ENCODE measurements around the gene STRN3. TPM values are rescaled to one million over a fixed set of nuclear protein-coding genes. Genes with fewer than 3 reads are reported as not detected.

STRN3 gene
- total and polyA plus RNA-seq, 10 donors = 7.6 to 50.1 (median 34.3) TPM

DNA sequence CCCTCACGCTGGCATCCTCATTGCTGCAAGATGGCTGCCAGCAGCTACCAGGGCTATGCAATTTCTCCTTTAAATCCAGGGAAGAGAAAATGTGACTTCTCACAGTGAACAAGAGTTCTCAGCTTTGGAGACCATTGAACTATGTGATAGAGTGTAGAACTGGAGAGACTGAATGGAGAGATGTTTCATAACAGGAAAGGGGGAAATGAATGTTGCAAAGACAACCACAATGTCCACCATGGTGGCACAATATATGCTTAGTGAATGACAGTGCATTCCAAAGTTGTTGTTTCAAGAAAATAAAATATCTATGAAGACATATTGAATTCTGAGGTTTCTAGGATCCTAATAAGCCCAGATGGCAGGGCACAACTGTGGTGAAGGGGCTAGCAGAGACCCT, 165.0 kb downstream of the STRN3 start:
- DNase-seq = no peak
- no peaks in the 10 kb centered on the region for H3K27me3 ChIP-seq (replicated peaks in 1 of 7)
- no peak overlapping the region for H3K4me3 ChIP-seq
- TF ChIP-seq POLR2A (IDR thresholded peaks at IDR 0.05) = no peak
- TF ChIP-seq, protein P1, sequence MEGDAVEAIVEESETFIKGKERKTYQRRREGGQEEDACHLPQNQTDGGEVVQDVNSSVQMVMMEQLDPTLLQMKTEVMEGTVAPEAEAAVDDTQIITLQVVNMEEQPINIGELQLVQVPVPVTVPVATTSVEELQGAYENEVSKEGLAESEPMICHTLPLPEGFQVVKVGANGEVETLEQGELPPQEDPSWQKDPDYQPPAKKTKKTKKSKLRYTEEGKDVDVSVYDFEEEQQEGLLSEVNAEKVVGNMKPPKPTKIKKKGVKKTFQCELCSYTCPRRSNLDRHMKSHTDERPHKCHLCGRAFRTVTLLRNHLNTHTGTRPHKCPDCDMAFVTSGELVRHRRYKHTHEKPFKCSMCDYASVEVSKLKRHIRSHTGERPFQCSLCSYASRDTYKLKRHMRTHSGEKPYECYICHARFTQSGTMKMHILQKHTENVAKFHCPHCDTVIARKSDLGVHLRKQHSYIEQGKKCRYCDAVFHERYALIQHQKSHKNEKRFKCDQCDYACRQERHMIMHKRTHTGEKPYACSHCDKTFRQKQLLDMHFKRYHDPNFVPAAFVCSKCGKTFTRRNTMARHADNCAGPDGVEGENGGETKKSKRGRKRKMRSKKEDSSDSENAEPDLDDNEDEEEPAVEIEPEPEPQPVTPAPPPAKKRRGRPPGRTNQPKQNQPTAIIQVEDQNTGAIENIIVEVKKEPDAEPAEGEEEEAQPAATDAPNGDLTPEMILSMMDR (IDR thresholded peaks at IDR 0.05 in 8 of 11, conservative IDR thresholded peaks at IDR 0.05 in 3 of 11) = no peak
- intact Hi-C loops (cut with DNase I; ENCODE audit: low total_unique reads) = no loop called here
- peaks cover 0 to 7% (median 2%) of the 10 kb centered on the region in 6 donors for H3K4me1 ChIP-seq
- 58 to 80% (median 68%) methylated on average over 1 of the region's 1 CpG for WGBS, 5 donors
- peak overlapping the region in 3 of 8 donors; percentile 7 to 43 (median 12) for H3K27ac ChIP-seq
- H3K9me3 ChIP-seq = no peaks in the 10 kb centered on the region
- H3K36me3 ChIP-seq = no peaks in the 10 kb centered on the region

DNA sequence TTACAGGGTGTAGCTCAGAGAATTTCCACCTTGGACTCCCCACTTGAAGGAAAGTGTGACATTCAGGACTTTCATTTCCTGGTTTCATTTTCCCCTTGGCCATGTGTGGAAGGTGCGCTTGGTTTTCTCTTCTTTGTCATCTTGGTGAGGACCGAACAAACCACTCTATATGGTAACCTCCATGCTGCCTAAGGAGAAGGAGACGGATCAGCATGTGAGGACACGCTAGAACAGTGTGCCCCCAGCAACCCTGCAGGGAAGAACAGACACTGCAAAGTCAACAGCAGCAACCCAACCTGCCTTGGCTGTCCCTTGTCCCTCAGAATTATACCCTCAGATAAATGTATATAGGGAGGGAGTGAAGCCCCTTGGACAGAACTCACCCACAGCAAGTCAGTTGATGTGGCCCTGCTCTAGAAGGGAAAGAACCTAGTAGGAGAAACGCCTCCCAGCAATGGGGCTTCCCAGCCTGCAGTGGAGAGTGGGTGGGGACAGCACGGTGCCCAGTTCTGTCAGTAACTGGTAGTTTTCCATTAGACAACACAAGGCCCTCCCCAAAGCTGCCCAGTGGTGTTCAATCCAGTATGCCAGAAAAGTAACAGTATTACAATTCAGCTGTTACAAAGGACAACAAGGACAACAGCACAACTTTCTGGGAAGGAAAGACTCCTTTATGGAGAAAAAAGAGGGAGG, 170.7 kb downstream of the STRN3 start:
- TF ChIP-seq POLR2A (IDR thresholded peaks at IDR 0.05) = no peak
- TF ChIP-seq, protein P1 (IDR thresholded peaks at IDR 0.05 in 8 of 11, conservative IDR thresholded peaks at IDR 0.05 in 3 of 11) = no peak
- TF ChIP-seq POLR2AphosphoS5 (IDR thresholded peaks at IDR 0.05) = no peak
- 71 to 83% (median 82%) methylated on average over 6 of the region's 6 CpGs for WGBS, 5 donors

GRCh38 chr14:30854492-30854891, 171.7 kb downstream of the STRN3 start:
- DNase-seq = no peak
- Histone ChIP-seq H3K4me3 (no peak overlapping the region), H3K27me3 (replicated peaks in 1 of 7) (peaks cover 0 to 2% (median 0%) of the 10 kb centered on the region in 7 donors), H3K36me3 (no peaks in the 10 kb centered on the region), H3K27ac (no peak overlapping the region), H3K4me1 (no peaks in the 10 kb centered on the region), H3K9me3 (no peaks in the 10 kb centered on the region)
- intact Hi-C loops (cut with DNase I; ENCODE audit: low total_unique reads) = no loop called here
- TF ChIP-seq POLR2AphosphoS5 (IDR thresholded peaks at IDR 0.05) = no peak
- no peak for TF ChIP-seq POLR2A (IDR thresholded peaks at IDR 0.05)
- TF ChIP-seq, protein P1 (IDR thresholded peaks at IDR 0.05 in 8 of 11, conservative IDR thresholded peaks at IDR 0.05 in 3 of 11) = no peak

More for the DNA sequence above, 170.7 kb downstream of the STRN3 start:
- Histone ChIP-seq H3K36me3 (no peaks in the 10 kb centered on the region), H3K9me3 (no peaks in the 10 kb centered on the region), H3K4me1 (no peaks in the 10 kb centered on the region), H3K27ac (no peak overlapping the region), H3K27me3 (replicated peaks in 1 of 7) (no peaks in the 10 kb centered on the region), H3K4me3 (no peak overlapping the region)
- no peak for DNase-seq
- intact Hi-C loops (cut with DNase I; ENCODE audit: low total_unique reads) = no loop called here

- intact Hi-C loops (cut with DNase I; ENCODE audit: low total_unique reads) = no loop called here
- no peak for DNase-seq
- Histone ChIP-seq H3K27ac (no peak overlapping the region), H3K9me3 (no peaks in the 10 kb centered on the region), H3K36me3 (no peaks in the 10 kb centered on the region), H3K4me1 (no peaks in the 10 kb centered on the region), H3K4me3 (no peak overlapping the region), H3K27me3 (replicated peaks in 1 of 7) (peaks cover 0 to 6% (median 0%) of the 10 kb centered on the region in 7 donors)
- TF ChIP-seq POLR2A (IDR thresholded peaks at IDR 0.05) (no peak), POLR2AphosphoS5 (IDR thresholded peaks at IDR 0.05) (no peak)
- TF ChIP-seq, protein P1 (IDR thresholded peaks at IDR 0.05 in 8 of 11, conservative IDR thresholded peaks at IDR 0.05 in 3 of 11) = no peak
Measured at GRCh38 chr14:30853946-30854345, 172.2 kb downstream of the STRN3 start.

All from spleen (tissue), 11 donors.